HG03097 (cell line): ENCODE measurements around the gene NAA25.
"Not testable (repeated sequence)": the region's sequence is repeated elsewhere in the genome, so short reads cannot be mapped to it uniquely, and the experiment has no call there.

Source experiments
- ATAC-seq: cut with Tn5 transposase; IDR thresholded peaks from one replicate; pipeline ENCODE4 v1.9.1; 2021; ENCODE audit not compliant: unreplicated experiment, low FRiP score

The NAA25 gene

DNA sequence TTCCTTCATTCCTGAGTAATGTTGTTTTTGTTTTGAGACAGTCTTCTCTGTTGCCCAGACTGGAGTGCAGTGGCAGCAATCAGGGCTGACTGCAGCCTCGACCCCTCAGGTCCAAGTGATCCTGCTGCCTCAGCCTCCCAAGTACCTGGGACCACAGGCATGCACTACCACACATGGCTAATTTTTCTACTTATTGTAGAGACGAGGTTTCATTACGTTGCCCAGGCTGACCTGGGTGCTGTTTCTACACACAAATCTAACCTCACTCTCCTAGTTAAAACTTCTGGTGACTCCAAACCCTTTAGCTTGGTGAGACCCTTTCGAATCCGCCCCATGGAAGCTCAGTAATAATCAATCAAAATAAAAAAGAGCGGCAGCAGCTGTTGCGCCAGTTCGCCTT is 96.9 kb downstream of the NAA25 start:
- ATAC-seq: no peak

DNA sequence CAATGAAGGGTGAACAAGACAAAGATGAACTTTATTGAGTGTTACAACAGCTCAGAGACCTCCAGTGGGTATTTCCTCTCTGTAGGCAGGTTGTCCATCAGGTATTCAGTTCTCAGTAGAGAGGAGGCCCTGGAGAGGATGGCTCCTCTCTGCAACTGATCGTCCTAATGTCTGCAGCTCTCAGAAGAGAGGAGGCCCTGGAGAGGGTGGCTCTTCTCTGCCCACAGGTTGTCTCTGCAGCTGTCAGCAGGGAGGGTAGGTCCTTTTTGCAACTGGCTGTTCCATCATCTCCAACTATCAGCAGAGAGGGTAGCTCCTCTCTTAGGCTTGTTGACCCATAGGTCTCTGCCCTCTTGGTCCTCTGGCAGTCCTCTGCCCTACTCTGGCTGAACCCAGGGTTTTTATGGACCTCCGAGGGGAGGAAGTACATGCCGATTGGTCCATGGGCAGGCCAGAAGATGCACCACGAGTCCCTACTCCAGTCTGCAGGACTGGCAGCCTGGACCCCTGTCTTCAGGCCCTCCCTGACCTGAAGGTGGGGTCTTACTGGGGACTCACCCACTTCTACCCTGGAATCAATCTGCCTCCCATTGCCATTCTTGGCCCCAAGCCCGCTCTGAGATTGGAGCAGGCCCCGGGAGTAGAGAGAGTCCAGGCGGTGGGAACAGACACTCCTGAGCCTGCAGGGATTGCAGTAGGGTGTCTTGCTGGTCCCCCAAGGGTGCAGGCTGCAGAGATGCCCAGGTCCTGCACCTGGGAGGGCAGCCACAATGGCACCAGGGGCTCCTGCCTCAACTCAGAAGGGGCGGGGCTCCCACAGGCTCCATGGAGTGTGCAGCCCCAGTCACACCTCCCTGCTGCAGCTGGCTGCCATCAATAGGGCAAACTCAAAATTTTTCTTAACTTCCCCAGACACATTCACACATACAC is 97.9 kb downstream of the NAA25 start:
- ATAC-seq: no peak

DNA sequence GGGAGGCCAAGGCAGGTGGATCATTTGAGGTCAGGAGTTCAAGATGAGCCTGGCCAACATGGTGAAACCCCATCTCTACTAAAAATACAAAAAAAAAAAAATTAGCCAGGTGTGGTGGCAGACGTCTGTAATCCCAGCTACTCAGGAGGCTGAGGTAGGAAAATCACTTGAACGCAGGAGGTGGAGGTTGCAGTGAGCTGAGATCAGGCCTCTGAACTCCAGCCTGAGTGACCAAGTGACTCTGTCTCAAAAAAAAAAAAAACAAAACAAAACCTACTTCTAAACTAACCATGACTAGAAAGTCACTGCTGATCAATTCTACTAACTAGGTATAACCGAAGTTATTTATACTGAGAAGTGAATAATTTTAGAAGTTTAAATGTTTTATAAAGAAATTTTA is 99.0 kb downstream of the NAA25 start:
- not testable (repeated sequence) for ATAC-seq

GRCh38 chr12:112008918-112009317 is 99.7 kb downstream of the NAA25 start:
- ATAC-seq: no peak

DNA sequence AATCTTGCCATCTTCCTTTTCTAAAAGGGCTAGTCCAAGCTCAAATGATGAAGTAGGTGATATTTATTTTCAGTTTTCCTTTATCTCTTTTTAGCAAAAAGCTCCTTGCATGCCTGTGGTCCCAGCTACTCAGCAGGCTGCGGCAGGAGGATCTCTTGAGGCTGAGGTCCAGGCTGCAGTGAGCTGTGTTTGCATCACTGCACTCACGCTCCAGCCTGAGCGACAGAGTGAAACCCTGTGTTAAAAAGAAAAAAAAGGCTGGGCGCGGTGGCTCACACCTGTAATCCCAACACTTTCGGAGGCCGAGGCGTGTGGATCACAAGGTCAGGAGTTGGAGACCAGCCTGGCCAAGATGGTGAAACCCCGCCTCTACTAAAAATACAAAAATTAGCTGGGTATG is 100.6 kb downstream of the NAA25 start:
- ATAC-seq: no peak

DNA sequence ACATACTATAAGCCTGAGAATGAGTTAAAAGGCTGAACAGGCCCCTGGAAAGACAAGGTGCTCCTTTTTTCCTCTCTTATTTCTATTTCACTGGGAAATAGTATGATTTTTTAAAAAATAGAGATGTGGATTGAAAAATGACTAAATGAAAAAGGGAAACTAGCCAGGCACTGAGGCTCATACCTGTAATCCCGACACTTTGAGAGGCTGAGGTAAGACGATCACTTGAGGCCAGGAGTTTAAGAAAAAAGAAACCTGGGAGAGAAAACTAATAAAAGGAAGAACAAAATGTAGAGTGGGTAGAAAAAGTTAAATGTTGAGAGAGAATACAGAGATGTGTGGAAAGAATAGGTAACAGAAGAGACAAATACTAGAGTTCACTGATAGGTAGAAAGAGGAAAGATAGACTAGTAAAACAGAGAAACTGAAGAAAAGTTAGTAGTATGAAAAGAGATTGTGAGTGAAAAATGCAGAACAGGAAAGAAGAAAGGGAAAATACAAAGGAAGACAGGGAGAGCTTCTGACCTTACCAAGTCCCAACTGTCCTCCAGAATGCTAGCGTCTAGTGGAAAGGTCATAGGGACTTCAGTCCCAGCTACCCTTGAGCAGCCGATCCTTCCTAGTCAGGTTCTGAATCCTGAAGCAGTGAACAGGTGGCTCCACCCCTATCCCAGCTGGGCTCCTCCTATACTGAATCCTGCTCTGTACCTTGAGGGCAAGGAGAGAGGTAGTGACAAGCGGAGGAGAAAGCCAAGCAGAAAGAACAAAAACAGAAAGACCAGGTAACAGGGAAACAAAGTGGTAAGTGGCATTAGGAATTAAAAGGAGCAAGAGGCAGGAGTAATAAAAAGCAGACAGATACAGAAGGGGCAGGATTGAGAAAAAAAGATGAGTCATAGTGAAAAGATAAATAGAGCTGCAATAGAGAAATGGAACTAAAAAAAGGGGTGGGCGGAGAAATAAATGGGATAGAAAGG is 102.9 kb downstream of the NAA25 start:
- ATAC-seq: no peak

DNA sequence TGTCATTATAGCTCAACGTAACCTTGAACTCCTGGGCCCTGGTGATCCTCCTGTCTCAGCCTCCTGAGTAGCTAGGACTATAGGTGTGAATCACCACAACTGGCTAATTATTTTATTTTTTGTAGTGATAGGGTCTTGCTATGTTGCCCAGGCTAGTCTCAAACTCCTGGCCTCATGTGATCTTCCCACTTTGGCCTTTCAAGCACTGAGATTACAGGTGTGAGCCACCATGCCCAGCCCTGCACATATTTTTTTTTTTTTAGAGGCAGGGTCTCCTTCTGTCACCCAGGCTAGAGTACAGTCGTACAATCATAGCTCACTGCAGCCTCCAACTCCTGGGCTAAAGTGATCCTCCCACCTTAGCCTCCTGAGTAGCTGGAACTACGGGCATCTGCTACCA is 104.5 kb downstream of the NAA25 start:
- no peak for ATAC-seq

DNA sequence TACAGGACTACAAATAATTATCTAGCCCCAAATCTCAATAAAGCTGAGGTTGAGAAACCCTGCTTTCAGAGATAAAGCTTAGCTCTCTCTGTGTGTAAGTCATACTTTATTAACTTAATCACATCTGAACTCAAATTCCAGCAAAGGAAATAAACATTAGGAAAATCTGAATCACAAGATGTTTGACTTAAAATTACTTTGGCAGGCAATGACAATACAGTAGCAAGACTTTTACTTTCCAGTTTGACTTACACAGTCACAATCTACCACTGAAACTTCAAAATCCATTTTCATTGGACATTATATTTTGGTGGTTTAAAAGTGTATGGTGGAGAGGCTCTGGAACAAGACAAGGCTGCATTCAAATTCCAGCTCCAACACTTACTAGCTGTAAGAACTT is 107.0 kb downstream of the NAA25 start:
- ATAC-seq: no peak

DNA sequence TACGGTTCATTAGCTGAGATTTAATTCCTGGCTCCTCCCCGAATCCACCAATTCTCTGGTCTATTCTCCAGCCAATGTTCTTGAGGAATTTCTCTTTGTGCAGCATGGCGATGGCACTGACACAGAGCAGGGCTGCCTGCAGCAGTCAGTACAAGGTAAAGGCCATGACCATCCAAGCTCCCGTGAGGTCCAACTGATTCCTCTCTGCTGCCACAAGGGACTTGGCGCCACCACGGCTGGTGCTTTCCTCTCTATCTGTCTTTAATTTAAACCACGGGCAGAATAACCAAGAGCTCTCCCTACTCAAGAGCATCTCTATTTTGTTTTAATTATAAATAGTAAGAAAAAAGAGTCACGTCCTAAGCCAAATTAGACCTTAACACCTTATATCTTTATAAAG is 107.8 kb downstream of the NAA25 start:
- no peak for ATAC-seq

DNA sequence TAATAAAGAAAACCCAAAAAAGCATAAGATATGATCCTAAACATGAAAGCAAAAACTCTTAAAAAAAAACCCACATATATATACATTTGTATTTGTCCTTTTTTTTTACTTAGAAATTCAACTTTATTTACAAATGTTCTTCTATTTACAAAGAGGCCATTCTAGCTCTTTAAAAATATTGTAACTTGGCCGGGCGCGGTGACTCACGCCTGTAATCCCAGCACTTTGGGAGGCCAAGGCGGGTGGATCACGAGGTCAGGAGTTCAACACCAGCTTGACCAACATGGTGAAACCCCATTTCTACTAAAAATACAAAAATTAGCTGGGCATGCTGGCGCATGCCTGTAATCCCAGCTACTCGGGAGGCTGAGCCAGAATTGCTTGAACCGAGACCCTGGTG is 109.5 kb downstream of the NAA25 start:
- not testable (repeated sequence) for ATAC-seq

- ATAC-seq: no peak
These were observed 110.6 kb downstream of the NAA25 start for GRCh38 chr12:111998015-111998414.

GRCh38 chr12:111997300-111997699 is 111.3 kb downstream of the NAA25 start:
- no peak for ATAC-seq

- ATAC-seq: no peak
These were observed 112.7 kb downstream of the NAA25 start for GRCh38 chr12:111995782-111996480.

- not testable (repeated sequence) for ATAC-seq
These were observed 114.1 kb downstream of the NAA25 start for GRCh38 chr12:111994211-111995111.

GRCh38 chr12:111993292-111994150 is 115.1 kb downstream of the NAA25 start:
- ATAC-seq: no peak

DNA sequence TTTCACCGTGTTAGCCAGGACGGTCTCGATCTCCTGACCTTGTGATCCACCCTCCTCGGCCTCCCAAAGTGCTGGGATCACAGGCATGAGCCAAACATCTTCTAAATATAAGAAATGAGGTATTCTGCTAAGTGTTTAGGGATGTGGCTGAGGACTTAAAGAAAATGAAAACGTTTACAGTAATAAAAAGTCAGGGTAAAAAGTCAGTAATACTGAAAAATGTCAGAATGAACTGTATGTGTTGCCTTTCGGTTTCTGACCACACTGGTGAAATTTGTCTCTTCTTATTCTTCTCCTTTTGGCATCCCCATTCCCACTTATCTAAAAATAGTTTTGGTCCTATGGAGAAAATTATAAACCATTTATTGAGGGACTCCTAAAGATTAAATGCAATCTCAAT is 116.1 kb downstream of the NAA25 start:
- ATAC-seq: no peak

GRCh38 chr12:111991946-111992345 is 116.6 kb downstream of the NAA25 start:
- no peak for ATAC-seq

- no peak for ATAC-seq
These were observed 117.0 kb downstream of the NAA25 start for GRCh38 chr12:111991535-111991934.

GRCh38 chr12:111984820-111985219 is 123.8 kb downstream of the NAA25 start:
- no peak for ATAC-seq
